PC-3 (cell line): ENCODE data around the gene CATSPERZ.

Experiments used
- EZH2 ChIP-seq: fragments of 300-600 bp; sonication (generic); IDR thresholded peaks from one replicate; pipeline ENCODE4 v1.6.1; 2017; ENCODE audit warnings: antibody characterized with exemption, mild to moderate bottlenecking, low read length; ENCODE audit not compliant: unreplicated experiment
- EZH2phosphoT487 ChIP-seq: fragments of 300-600 bp; sonication (generic); IDR thresholded peaks from 2 replicates; pipeline ENCODE4 v1.6.1; 2018; ENCODE audit warnings: mild to moderate bottlenecking, antibody characterized with exemption, low read length, borderline replicate concordance
- TF ChIP-seq, protein P1 (sequence below): fragments of 300-600 bp; sonication (generic); conservative IDR thresholded peaks from 2 replicates; pipeline ENCODE4 v1.5.1; 2017; ENCODE audit warnings: antibody characterized with exemption, low read depth, mild to moderate bottlenecking, low read length

DNA sequence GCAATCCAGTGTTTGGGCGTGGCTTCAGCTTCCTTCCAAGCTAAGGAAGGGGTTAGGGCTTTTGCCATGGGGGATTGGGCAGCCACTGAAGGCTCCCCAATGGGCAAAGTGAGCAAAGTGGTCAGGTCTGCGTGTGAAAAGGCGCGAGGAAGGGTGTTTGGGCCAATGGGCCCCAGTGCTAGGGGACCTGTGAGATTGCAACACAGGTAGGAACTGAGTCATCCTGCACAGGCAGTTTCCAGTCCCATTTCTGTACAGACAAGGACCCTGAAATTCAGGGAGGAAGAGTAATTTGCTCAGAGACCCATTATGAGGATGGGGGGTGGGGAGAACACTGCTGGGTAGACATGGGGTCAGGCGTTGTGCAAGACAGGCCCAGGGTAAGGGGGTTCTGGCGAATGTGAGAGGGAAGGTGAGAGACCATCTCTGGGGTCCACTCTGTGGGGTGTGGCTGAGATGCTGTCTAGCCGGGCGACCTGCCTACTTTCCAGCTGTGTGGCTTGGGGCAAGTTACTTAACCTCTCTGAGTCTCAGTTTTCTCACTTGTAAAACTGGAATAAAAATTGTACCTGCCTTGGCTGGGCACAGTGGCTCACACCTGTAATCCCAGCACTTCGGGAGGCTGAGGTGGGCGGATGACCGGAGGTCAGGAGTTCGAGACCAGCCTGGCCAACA, 47.2 kb downstream of the CATSPERZ start:
- TF ChIP-seq, protein P1, sequence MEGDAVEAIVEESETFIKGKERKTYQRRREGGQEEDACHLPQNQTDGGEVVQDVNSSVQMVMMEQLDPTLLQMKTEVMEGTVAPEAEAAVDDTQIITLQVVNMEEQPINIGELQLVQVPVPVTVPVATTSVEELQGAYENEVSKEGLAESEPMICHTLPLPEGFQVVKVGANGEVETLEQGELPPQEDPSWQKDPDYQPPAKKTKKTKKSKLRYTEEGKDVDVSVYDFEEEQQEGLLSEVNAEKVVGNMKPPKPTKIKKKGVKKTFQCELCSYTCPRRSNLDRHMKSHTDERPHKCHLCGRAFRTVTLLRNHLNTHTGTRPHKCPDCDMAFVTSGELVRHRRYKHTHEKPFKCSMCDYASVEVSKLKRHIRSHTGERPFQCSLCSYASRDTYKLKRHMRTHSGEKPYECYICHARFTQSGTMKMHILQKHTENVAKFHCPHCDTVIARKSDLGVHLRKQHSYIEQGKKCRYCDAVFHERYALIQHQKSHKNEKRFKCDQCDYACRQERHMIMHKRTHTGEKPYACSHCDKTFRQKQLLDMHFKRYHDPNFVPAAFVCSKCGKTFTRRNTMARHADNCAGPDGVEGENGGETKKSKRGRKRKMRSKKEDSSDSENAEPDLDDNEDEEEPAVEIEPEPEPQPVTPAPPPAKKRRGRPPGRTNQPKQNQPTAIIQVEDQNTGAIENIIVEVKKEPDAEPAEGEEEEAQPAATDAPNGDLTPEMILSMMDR, result no peak
- TF ChIP-seq EZH2phosphoT487 (no peak), EZH2 (no peak)
